GM12878 (cell line): Measurements from ENCODE around the gene KRTAP9-4. TPM values are rescaled to one million over a fixed set of nuclear protein-coding genes. Genes with fewer than 3 reads are reported as not detected.
"Not testable (repeated sequence)": the region's sequence is repeated elsewhere in the genome, so short reads cannot be mapped to it uniquely, and the experiment has no call there.

ENCODE experiments used
- ATAC-seq: fragments of 200-7000 bp; cut with Tn5 transposase; 3 replicates; pipeline ENCODE4 v1.9.1; 2020; ENCODE audit warnings: mild to moderate bottlenecking, moderate library complexity
- BruUV-seq: library from RNA; stranded (reverse); fragments of 400-500 nt; replicated peaks from 2 replicates; lab custom pipeline; 2021; lab: Mats Ljungman, UMichigan
- CTCF ChIA-PET: fragments of 300-600 bp; sonication (Branson Sonifier 250); formaldehyde crosslinking; extraction: SDS; loops from one replicate; lab custom pipeline; 2021; ENCODE audit warnings: inconsistent platforms; lab: Yijun Ruan, JAX
- POLR2A ChIA-PET: fragments of 350-600 bp; formaldehyde crosslinking; extraction: SDS; loops from one replicate; lab custom pipeline; 2021; ENCODE audit warnings: inconsistent platforms; lab: Charles Lee
- RAD21 ChIA-PET: fragments of 300-600 bp; sonication (Branson Sonifier 250); formaldehyde crosslinking; loops from one replicate; lab custom pipeline; 2023; ENCODE audit warnings: antibody characterized with exemption; ENCODE audit not compliant: unreplicated experiment; lab: Charles Lee
- SMC1A ChIA-PET: fragments of 300-600 bp; sonication (Branson Sonifier 250); formaldehyde crosslinking; loops from one replicate; lab custom pipeline; 2023; ENCODE audit not compliant: unreplicated experiment, uncharacterized antibody; lab: Charles Lee
- DNase-seq: peaks from one replicate; pipeline ENCODE4 v3.0.0-alpha.2; 2011; ENCODE audit warnings: low read depth, low spot score
- FAIRE-seq: peaks from 3 replicates; lab custom pipeline; 2011; peaks lifted over from hg19 to GRCh38; lab: Jason Lieb, UNC
- H2AFZ ChIP-seq: 2 replicates; pipeline ENCODE4 v1.6.0; 2011; ENCODE audit warnings: low read depth, low read length, control low read depth; ENCODE audit not compliant: control insufficient read depth
- H3K27ac ChIP-seq: 2 replicates; pipeline ENCODE4 v1.5.1; 2011; ENCODE audit warnings: control low read depth; ENCODE audit not compliant: control insufficient read depth, insufficient read depth
- H3K27me3 ChIP-seq, 2 experiments: replicated peaks in 1 of 2; 2 replicates each; pipeline versions ENCODE4 v1.6.0 to v1.6.1; 2011; ENCODE audit warnings: low read length in 1 of 2; ENCODE audit not compliant: control insufficient read depth in 2 of 2, insufficient read depth in 2 of 2
- H3K36me3 ChIP-seq, 2 experiments: 2 replicates each; pipeline ENCODE4 v1.5.1; 2011; ENCODE audit warnings: low read length in 1 of 2; ENCODE audit not compliant: control insufficient read depth in 2 of 2, insufficient read depth in 2 of 2
- H3K4me1 ChIP-seq: 2 replicates; pipeline ENCODE4 v1.6.1; 2011; ENCODE audit warnings: mild to moderate bottlenecking, low read length, moderate library complexity, mixed read lengths; ENCODE audit not compliant: control insufficient read depth, insufficient read depth
- H3K4me2 ChIP-seq: 2 replicates; pipeline ENCODE4 v1.6.0; 2011; ENCODE audit warnings: control low read depth; ENCODE audit not compliant: control insufficient read depth, insufficient read depth
- H3K4me3 ChIP-seq: fragments of 200-600 bp; sonication (generic); 2 replicates; pipeline ENCODE4 v1.5.1; 2016
- H3K79me2 ChIP-seq: 2 replicates; pipeline ENCODE4 v1.6.0; 2011; ENCODE audit warnings: low read length; ENCODE audit not compliant: control insufficient read depth, insufficient read depth
- H3K9ac ChIP-seq: 2 replicates; pipeline ENCODE4 v1.8.0; 2011; ENCODE audit warnings: low read length, control low read depth, mixed read lengths; ENCODE audit not compliant: control insufficient read depth, insufficient read depth
- H3K9me3 ChIP-seq: replicated peaks from 3 replicates; pipeline ENCODE4 v1.5.1; 2011; ENCODE audit warnings: mild to moderate bottlenecking, low read length; ENCODE audit not compliant: control insufficient read depth, insufficient read depth
- H4K20me1 ChIP-seq: 2 replicates; pipeline ENCODE4 v1.6.0; 2011; ENCODE audit not compliant: control insufficient read depth, insufficient read depth
- WGBS: methylation state at CpG from one replicate; pipeline ENCODE4 v1.1.6; 2016; ENCODE audit warnings: low lambda C conversion rate; ENCODE audit not compliant: insufficient replicate concordance, insufficient coverage; ENCODE audit errors: missing lambda C conversion rate; 5-methylcytosine and 5-hydroxymethylcytosine counted together
- in situ Hi-C: fragments of 300-500 bp; cut with MboI; formaldehyde crosslinking; loops from 9 replicates; pipeline ENCODE4 v1.14.3; 2018; ENCODE audit warnings: mixed read lengths
- intact Hi-C: fragments of 100-400 bp; cut with micrococcal nuclease; formaldehyde crosslinking; loops from one replicate; pipeline ENCODE4 v1.14.2; 2022; ENCODE audit not compliant: unreplicated experiment
- polyA plus RNA-seq, 11 experiments: library from polyadenylated mRNA; depleted of rRNA in 4 of 11; unstranded in 6 of 11; stranded (reverse) in 5 of 11; fragments of >200 nt; fragmentation: Nextera tagmentation in 4 of 11; fragmentation: Illumina TruSeq in 1 of 11; extraction: Ambion mirVana in 4 of 11; extraction: Trizol in 1 of 11; gene quantifications; 1 replicate in 1 of 11; 2 replicates in 10 of 11; pipeline versions ENCODE4 v1.2.1 to v1.2.3, GENCODE V29; 2011 to 2016; ENCODE audit warnings: inconsistent platforms in 2 of 11, missing spikeins in 2 of 11, low read depth in 1 of 11
- total RNA-seq, 4 experiments: library from RNA; depleted of rRNA in 3 of 4; stranded (reverse); fragments of >200 nt in 3 of 4; fragmentation: Illumina TruSeq in 1 of 4; extraction: Trizol in 1 of 4; gene quantifications; 2 replicates each; pipeline versions ENCODE4 v1.2.1 to v1.2.3, GENCODE V29; 2013 to 2021

KRTAP9-4 gene
- total and polyA plus RNA-seq, 10 of the 15 experiments (the other 5 are each of a cell fraction or from before 2014, with no cell fraction given), result not detected

- RAD21 ChIA-PET, DNase-seq, H3K27me3 ChIP-seq, H3K4me3 ChIP-seq, H3K36me3 ChIP-seq, H2AFZ ChIP-seq, H3K9me3 ChIP-seq, in situ Hi-C loops, SMC1A ChIA-PET, intact Hi-C loops, FAIRE-seq, BruUV-seq, POLR2A ChIA-PET, H4K20me1 ChIP-seq, H3K27ac ChIP-seq, H3K4me2 ChIP-seq, CTCF ChIA-PET, H3K79me2 ChIP-seq, H3K9ac ChIP-seq, H3K4me1 ChIP-seq, ATAC-seq: not testable (repeated sequence)
- 0% methylated on average over 1 of the region's 1 CpG for WGBS
Observed at GRCh38 chr17:41232399-41233105, 16.9 kb upstream of the KRTAP9-4 start, which contains the start of gene KRTAP9-3. Gene KRTAP9-3 (plus strand): TSS chr17:41232449. CDS start chr17:41232502, 53 bp downstream.

DNA sequence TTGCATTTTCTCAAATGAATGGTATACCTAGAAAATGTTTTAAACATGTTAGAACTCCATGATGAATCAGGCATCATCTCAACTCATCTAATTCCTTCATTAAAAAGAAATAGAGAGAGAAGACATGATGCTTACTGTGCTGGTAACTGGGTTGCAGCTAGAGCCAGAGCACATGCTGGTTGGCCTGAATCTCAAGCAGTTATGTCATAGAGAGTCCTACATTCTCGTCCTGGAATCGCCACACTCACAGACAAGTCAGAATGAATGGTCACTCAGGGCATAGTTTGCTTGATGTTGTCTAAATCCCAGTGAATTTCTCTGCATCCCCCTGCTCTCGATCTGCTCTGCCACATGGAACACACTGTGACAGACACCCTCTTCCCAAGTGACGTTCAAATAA lies 12.4 kb upstream of the KRTAP9-4 start:
- H2AFZ ChIP-seq, FAIRE-seq, SMC1A ChIA-PET, H3K4me2 ChIP-seq, H3K27ac ChIP-seq, CTCF ChIA-PET, BruUV-seq, intact Hi-C loops, POLR2A ChIA-PET, ATAC-seq, H4K20me1 ChIP-seq, H3K79me2 ChIP-seq, H3K9me3 ChIP-seq, RAD21 ChIA-PET, H3K36me3 ChIP-seq, H3K4me1 ChIP-seq, in situ Hi-C loops, H3K27me3 ChIP-seq, DNase-seq, H3K9ac ChIP-seq, H3K4me3 ChIP-seq: not testable (repeated sequence)
- WGBS, result 0% methylated on average over 4 of the region's 4 CpGs

GRCh38 chr17:41237949-41238437 lies 11.5 kb upstream of the KRTAP9-4 start, which contains the start of gene KRTAP9-8:
Gene KRTAP9-8 (plus strand): TSS chr17:41237999. CDS start chr17:41238052, 53 bp downstream.
- H4K20me1 ChIP-seq, DNase-seq, H3K27ac ChIP-seq, H2AFZ ChIP-seq, ATAC-seq, SMC1A ChIA-PET, FAIRE-seq, H3K36me3 ChIP-seq, H3K9me3 ChIP-seq, CTCF ChIA-PET, POLR2A ChIA-PET, H3K27me3 ChIP-seq, H3K4me3 ChIP-seq, BruUV-seq, in situ Hi-C loops, intact Hi-C loops, H3K4me2 ChIP-seq, H3K79me2 ChIP-seq, H3K4me1 ChIP-seq, RAD21 ChIA-PET, H3K9ac ChIP-seq: not testable (repeated sequence)
- WGBS, result 0% methylated on average over 3 of the region's 3 CpGs
